HL-60 (cell line): ENCODE results near the gene GPR157.

Experiments used
- DNase-seq, 2 experiments: peaks; one replicate each; pipeline ENCODE4 v3.0.0-alpha.2; 2010 to 2020; ENCODE audit warnings: low read depth in 1 of 2, low spot score in 1 of 2
- H3K27ac ChIP-seq: fragments of 250-450 bp; sonication (Bioruptor Pico); replicated peaks from 2 replicates; pipeline ENCODE4 v1.5.1; 2020; ENCODE audit warnings: mild to moderate bottlenecking, moderate library complexity
- H3K27me3 ChIP-seq: fragments of 250-450 bp; sonication (Bioruptor Pico); 2 replicates; pipeline ENCODE4 v1.5.1; 2021; ENCODE audit warnings: mild to moderate bottlenecking, moderate library complexity; ENCODE audit not compliant: insufficient read depth, poor library complexity, severe bottlenecking
- H3K4me3 ChIP-seq: replicated peaks from 2 replicates; pipeline ENCODE4 v1.5.1; 2011; ENCODE audit warnings: mild to moderate bottlenecking, control low read depth, low read length; ENCODE audit not compliant: insufficient read depth
- CTCF ChIP-seq: IDR thresholded peaks from one replicate; pipeline ENCODE4 v1.5.1; 2011; ENCODE audit warnings: low read length, control low read depth, inconsistent platforms; ENCODE audit not compliant: insufficient read depth
- GABPA ChIP-seq: IDR thresholded peaks from 2 replicates; pipeline ENCODE4 v1.6.1; 2012; ENCODE audit warnings: low read depth
- POLR2AphosphoS5 ChIP-seq: IDR thresholded peaks from 2 replicates; pipeline ENCODE4 v1.6.1; 2012; ENCODE audit warnings: low read depth
- REST ChIP-seq: IDR thresholded peaks from 2 replicates; pipeline ENCODE4 v1.6.1; 2012; ENCODE audit warnings: low read depth; ENCODE audit not compliant: insufficient replicate concordance
- SPI1 ChIP-seq: IDR thresholded peaks from 2 replicates; pipeline ENCODE4 v1.6.1; 2012; ENCODE audit warnings: low read depth, mild to moderate bottlenecking, borderline replicate concordance

Gene GPR157

GRCh38 chr1:9069326-9070100 is 59.4 kb downstream of the GPR157 start, which contains the start of gene SLC2A5:
Gene SLC2A5, minus strand, starts transcription at chr1:9069635. Its CDS starts 99 bp downstream, at chr1:9069536.
- Histone ChIP-seq H3K4me3 (peak within 1 kb of the TSS; percentile 38), H3K27ac (peak within 1 kb of the TSS; percentile 84), H3K27me3 (no peaks in the 10 kb centered on the region)
- peak; percentile 59 for TF ChIP-seq POLR2AphosphoS5
- TF ChIP-seq SPI1, result peak; percentile 97
- no peak for TF ChIP-seq GABPA
- TF ChIP-seq REST, result no peak
- TF ChIP-seq CTCF, result no peak
- peak; percentile 73 to 84 for DNase-seq

- no peaks in the 10 kb centered on the region for H3K27me3 ChIP-seq
- peak overlapping the region; percentile 84 for H3K27ac ChIP-seq
- DNase-seq, result no peak
- H3K4me3 ChIP-seq, result peak overlapping the region; percentile 38
- TF ChIP-seq CTCF, result no peak
- TF ChIP-seq SPI1, result no peak
- TF ChIP-seq GABPA, result no peak
- TF ChIP-seq REST, result no peak
- no peak for TF ChIP-seq POLR2AphosphoS5
Measured at GRCh38 chr1:9068981-9069325, 59.9 kb downstream of the GPR157 start.

GRCh38 chr1:9066945-9067807 is 61.7 kb downstream of the GPR157 start:
- Histone ChIP-seq H3K4me3 (no peak overlapping the region), H3K27me3 (no peaks in the 10 kb centered on the region), H3K27ac (peak overlapping the region; percentile 59)
- peak; percentile 75 to 79 for DNase-seq
- TF ChIP-seq GABPA (no peak), REST (no peak), POLR2AphosphoS5 (peak; percentile 84), CTCF (no peak), SPI1 (no peak)
